Measurements from ENCODE around the gene SLC9A5. TPM values are rescaled to one million over a fixed set of nuclear protein-coding genes. Genes with fewer than 3 reads are reported as not detected.

SLC9A5 gene
- total RNA-seq, 1 donor from 2014 or later = 1.2 TPM

- peak; percentile 60 for DNase-seq
Measured at GRCh38 chr16:67241008-67241900, 7.5 kb upstream of the SLC9A5 start.

DNA sequence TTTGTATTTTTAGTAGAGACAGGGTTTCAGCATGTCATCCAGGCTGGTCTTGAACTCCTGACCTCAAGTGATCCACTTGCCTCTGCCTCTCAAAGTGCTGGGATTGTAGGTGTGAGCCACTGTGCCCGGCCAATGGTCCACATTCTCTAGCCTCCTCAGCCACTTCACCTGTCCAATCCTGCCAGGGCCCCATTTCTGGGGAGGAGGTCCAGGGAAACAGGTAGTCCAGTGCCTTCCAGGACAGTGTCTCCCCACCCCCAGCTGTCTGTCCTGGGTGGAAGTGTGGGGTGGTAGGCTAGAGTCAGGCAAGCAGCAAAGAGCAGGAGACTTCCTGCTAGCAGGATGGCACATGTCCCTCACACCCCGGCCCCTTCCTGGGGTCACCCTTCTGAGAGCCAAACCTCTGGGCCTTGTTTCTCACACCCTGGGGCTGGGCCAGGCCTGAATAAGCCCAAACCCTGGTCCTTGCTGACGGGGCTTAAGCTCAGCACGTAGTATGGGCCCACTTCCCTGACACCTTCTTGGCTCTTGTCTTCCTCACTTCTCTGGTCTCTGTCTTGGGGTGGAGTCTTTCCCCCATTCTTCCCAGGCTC, 6.5 kb upstream of the SLC9A5 start:
- no peak for DNase-seq

GRCh38 chr16:67243481-67243880, 5.3 kb upstream of the SLC9A5 start:
- DNase-seq = peak; percentile 32

DNA sequence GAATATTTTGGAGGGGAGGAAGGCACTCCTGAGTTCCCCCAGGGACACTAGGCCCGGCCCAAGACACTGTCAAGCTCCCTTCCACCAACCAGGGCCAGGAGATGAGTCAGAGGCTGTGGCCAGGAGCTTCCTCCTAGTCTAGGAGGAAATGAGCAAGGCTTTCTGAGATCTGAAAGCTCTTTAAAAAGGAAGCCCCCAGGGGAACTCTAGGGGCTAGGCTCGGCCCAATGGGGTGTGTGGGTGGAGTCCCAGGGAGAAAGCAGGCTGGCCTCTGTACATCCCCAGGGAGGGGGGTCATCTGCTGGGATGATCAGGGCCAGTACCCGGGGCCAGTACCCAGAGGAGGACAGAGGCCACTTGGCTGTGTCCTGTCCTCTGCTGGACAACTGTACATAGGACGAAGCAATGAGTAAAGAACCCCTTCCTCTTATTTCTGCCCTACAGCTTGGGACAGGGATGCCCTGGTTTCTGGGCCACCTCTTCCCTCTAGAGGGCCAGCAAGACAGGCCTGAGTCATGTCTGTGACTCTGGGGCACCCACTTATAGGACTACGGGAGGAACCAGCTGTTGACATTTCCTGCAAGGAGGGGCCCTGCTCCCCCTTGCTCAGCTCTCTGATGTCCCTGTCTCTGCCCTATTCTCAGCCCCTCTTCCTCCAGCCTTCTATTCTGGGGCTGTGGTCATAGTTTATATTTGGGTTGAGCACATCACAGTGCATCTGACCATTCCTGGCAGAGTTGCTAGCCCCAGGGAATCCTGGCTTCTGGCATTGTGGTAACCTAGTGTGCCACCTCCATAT, 4.2 kb upstream of the SLC9A5 start:
- DNase-seq = peak; percentile 91

DNA sequence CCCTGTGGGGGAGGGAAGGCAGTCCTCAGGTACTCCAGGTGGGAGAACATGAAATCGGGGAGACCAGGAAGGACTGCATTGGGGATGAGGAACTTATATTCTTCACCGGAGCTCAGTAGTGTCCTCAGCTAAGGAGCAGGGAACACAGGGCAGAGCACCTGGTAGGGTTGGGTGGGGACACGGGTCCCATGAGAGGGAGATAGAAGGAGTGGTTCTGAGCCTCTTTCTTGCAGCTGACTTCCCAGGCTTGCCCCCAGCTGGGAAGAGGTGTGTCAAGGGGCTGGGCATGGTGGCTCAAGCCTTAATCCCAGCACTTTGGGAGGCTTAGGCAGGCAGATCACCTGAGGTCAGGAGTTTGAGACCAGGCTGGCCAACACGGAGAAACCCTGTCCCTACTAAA, 3.6 kb upstream of the SLC9A5 start:
- DNase-seq = no peak

- DNase-seq = no peak
Measured at GRCh38 chr16:67245674-67246080, 3.1 kb upstream of the SLC9A5 start.

GRCh38 chr16:67246081-67246755, 2.6 kb upstream of the SLC9A5 start:
- peak; percentile 88 for DNase-seq

DNA sequence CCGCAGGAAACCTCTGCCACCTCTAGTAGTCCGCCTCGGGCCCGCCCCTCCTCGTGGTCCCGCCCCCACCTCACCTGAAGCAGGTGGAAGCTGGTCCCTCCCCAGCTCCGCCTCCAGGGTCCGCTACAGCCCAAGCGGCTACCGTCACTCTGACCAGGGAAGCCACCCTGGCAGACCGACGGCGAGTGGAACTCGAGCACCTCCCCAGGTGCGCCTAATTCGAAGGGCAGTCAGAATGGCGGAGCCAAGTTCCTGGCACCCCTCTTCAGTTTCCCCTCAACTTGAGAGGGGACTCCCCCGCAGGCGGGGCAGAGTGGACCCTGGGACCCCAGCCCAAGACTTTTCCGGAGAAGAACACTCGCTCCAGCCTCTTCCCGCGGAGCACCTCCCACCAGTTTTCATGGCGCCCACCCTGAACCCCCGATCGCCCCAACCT, 2.0 kb upstream of the SLC9A5 start:
- DNase-seq = no peak

DNA sequence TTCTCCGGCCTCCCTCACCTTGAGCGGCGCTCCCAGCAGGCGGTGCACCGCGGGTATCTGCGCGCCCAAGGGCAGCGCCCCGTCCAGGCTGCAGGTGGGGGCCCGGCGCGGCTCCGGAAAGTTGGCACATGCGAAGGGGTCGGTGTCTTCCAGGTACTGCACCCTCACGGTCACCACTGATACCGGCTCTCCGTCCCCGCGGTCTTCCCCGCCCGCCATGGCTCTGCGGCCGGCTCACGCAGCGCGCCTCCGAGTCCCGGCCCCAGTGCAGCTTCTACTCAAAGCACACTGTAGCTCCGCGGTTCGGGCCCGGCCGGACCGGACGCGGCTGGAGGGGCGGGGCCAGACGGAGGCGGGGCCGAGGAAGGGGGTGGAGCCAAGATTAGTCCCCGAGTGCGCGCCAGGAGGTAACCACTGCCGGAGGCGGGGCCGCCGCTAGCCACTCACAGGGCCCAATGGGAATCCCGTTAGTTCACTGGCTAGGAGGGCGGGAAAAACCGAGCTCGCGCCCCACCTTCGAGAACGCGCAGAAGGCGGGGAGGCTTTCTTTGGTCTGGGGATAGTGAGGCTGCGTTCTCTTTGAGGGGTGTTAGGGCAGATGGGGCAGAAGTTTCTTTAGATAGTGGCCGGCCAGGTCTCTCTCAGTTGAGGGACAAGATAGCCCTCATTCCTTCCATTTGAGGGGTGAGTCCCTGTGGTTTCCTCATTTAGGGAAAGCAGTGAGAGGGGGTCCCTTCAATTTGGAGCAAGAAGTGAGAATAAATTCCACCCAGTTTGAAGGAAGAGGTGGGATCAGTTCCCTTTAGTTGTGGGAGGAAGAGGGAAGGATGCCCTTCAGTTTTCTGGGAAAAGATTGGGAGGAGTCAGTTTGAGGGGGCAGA, 1.3 kb upstream of the SLC9A5 start, which contains the start of gene FHOD1:
FHOD1 (minus strand) TSS at position 290 of the 881 bp plus-strand sequence; CDS start at position 219, 71 bp downstream.
- peak; percentile 98 for DNase-seq

GRCh38 chr16:67248073-67248400, 742 bp upstream of the SLC9A5 start:
- DNase-seq = no peak

GRCh38 chr16:67249178-67250044, 632 bp downstream of the SLC9A5 start:
- no peak for DNase-seq

- DNase-seq = no peak
Measured at GRCh38 chr16:67250045-67250327, 1.2 kb downstream of the SLC9A5 start.

- no peak for DNase-seq
Measured at GRCh38 chr16:67252609-67253497, 4.1 kb downstream of the SLC9A5 start.

DNA sequence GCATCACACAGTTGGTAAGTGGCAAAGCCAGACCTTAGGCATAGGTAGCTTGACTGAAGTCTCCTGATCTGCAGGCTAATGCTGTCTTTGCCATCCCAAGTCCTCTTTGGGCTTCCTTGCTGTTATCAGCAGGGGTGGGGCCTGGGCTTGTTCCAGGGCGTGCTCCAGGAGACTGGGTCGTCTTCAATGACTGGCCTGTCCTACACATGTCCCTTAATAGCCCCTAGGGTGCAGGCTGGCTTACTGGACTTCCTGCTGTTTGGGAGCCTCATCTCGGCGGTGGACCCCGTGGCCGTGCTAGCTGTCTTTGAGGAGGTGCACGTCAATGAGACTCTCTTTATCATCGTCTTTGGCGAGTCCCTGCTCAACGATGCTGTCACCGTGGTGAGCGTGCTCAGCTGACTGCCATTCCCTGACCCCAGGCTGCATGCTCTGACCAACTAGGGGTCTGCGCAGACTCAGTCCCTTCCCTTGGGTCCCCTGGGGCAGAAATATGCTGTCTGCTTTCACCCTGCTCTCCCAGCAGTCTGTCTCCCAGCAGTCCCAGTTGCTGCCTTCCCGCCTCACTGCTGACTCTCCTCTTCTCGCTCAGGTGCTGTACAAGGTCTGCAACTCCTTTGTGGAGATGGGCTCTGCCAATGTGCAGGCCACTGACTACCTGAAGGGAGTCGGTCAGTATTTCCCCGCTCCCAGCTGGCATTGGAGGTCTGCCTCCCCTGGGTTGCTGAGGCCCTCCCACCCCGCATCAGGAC, 6.2 kb downstream of the SLC9A5 start:
- no peak for DNase-seq

GRCh38 chr16:67255553-67256221, 6.9 kb downstream of the SLC9A5 start:
- no peak for DNase-seq

- no peak for DNase-seq
Measured at GRCh38 chr16:67256701-67257230, 8.0 kb downstream of the SLC9A5 start.

GRCh38 chr16:67257486-67258160, 8.8 kb downstream of the SLC9A5 start:
- no peak for DNase-seq
